Mucosa of descending colon (tissue), 3 donors: ENCODE data around the gene CTNNBL1. TPM values are rescaled to one million over a fixed set of nuclear protein-coding genes. Genes with fewer than 3 reads are reported as not detected.
"Not testable (repeated sequence)": the region's sequence is repeated elsewhere in the genome, so short reads cannot be mapped to it uniquely, and the experiment has no call there.

Experiments
- ATAC-seq: fragments of 200-7000 bp; cut with Tn5 transposase; one replicate; pipeline ENCODE4 v1.9.1; 2020; ENCODE audit warnings: mild to moderate bottlenecking, moderate library complexity
- DNase-seq, 3 donors: peaks; one replicate each; pipeline ENCODE4 v3.0.0-alpha.2; 2020
- H3K36me3 ChIP-seq: fragments of 200-600 bp; one replicate; pipeline ENCODE4 v1.8.0; 2021; ENCODE audit warnings: low read depth, mild to moderate bottlenecking
- H3K4me1 ChIP-seq: fragments of 200-600 bp; one replicate; pipeline ENCODE4 v1.8.0; 2021; ENCODE audit warnings: low read depth, mild to moderate bottlenecking
- H3K4me3 ChIP-seq: fragments of 200-600 bp; one replicate; pipeline ENCODE4 v1.8.0; 2021; ENCODE audit warnings: mild to moderate bottlenecking
- H3K9me3 ChIP-seq: fragments of 200-600 bp; one replicate; pipeline ENCODE4 v1.8.0; 2021; ENCODE audit warnings: mild to moderate bottlenecking
- intact Hi-C, 2 donors: fragments of 100-400 bp; cut with DNase I in 1 of 2; cut with micrococcal nuclease in 1 of 2; formaldehyde crosslinking; loops; one replicate each; pipeline versions ENCODE4 v1.11.0 to v1.11.1; 2022; cut with DNase I, micrococcal nuclease
- total RNA-seq, 3 donors: library from RNA; stranded (reverse); fragmentation: NEBNext Ultra II Directional in 2 of 3; extraction: Animal tissue kit (Norgen Biotek cat#: 25700) in 2 of 3; gene quantifications; one replicate each; pipeline versions ENCODE4 v1.2.1 to v1.2.4, GENCODE V29; 2021 to 2023
- TF ChIP-seq, protein P1 (sequence below): fragments of 200-600 bp; IDR thresholded peaks from one replicate; pipeline ENCODE4 v1.8.0; 2022; ENCODE audit warnings: antibody characterized with exemption, mild to moderate bottlenecking
- donor health status: DM: no; HTN: no; CAD: no; lungs with moderate emphysema.
- donor health status: DM: no; HTN: no; CAD: no.
- donor health status: DM: no; HTN: yes; CAD: no.

The CTNNBL1 gene
- total RNA-seq, 3 donors from 2014 or later, result 31.0 to 64.8 (median 37.8) TPM

DNA sequence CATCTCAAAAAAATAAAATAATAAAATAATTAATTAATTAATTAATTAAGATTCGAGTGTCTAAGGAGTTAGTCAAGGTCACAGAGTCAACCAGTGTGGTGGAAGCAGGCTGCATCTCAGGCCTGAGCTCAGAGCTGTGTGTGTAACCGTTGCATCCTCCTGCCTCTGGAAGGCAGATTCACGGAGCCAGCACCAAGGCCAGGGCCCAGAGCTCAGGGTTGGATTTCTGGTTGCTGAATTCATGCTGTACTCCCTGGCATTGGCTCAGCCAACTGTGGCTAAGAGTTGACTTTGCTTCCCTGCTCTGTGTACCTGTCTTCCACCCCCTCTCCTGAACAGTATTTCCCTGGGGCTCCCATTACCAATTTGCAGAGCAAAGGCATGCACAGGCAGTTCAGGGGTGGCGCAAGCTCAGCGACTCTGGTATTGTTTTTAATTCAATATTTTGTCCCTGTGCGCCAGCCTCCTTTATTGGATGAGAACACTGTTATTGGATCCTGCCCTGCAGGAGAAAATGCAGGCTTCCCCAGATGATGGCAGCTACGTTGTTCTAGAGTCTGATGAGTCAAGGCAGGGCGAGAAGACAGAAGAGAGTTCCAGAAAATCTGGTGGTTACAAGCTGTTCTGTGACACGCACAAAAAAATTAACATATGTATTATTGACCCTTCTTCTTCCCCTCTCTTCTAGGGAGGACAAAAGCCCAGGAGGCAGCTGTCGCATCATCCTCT is 12.3 kb upstream of the CTNNBL1 start:
- Histone ChIP-seq H3K4me3 (no peak overlapping the region), H3K4me1 (no peaks in the 10 kb centered on the region), H3K9me3 (no peaks in the 10 kb centered on the region), H3K36me3 (no peaks in the 10 kb centered on the region)
- ATAC-seq (no peak), DNase-seq (no peak)
- intact Hi-C loops, result no loop called here
- TF ChIP-seq, protein P1, sequence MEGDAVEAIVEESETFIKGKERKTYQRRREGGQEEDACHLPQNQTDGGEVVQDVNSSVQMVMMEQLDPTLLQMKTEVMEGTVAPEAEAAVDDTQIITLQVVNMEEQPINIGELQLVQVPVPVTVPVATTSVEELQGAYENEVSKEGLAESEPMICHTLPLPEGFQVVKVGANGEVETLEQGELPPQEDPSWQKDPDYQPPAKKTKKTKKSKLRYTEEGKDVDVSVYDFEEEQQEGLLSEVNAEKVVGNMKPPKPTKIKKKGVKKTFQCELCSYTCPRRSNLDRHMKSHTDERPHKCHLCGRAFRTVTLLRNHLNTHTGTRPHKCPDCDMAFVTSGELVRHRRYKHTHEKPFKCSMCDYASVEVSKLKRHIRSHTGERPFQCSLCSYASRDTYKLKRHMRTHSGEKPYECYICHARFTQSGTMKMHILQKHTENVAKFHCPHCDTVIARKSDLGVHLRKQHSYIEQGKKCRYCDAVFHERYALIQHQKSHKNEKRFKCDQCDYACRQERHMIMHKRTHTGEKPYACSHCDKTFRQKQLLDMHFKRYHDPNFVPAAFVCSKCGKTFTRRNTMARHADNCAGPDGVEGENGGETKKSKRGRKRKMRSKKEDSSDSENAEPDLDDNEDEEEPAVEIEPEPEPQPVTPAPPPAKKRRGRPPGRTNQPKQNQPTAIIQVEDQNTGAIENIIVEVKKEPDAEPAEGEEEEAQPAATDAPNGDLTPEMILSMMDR, result no peak

DNA sequence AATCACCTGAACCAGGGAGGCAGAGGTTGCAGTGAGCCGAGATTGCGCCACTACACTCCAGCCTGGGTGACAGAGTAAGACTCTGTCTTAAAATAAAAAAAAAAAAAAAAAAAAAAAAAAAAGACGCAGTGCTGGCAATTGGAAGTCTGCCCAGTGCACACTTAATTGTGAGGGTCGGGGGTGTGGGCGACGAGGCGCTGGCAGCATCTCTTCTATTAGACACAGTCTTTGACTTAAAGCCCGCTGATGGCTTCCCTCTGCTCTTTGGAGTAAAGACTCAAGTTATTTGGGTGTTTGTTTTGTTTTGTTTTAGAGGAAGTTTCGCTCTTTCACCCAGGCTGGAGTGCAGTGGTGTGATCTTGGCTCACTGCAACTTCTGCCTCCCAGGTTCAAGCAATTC is 10.7 kb upstream of the CTNNBL1 start:
- H3K4me1 ChIP-seq, intact Hi-C loops, ATAC-seq, H3K36me3 ChIP-seq, DNase-seq, H3K9me3 ChIP-seq, H3K4me3 ChIP-seq: not testable (repeated sequence)

DNA sequence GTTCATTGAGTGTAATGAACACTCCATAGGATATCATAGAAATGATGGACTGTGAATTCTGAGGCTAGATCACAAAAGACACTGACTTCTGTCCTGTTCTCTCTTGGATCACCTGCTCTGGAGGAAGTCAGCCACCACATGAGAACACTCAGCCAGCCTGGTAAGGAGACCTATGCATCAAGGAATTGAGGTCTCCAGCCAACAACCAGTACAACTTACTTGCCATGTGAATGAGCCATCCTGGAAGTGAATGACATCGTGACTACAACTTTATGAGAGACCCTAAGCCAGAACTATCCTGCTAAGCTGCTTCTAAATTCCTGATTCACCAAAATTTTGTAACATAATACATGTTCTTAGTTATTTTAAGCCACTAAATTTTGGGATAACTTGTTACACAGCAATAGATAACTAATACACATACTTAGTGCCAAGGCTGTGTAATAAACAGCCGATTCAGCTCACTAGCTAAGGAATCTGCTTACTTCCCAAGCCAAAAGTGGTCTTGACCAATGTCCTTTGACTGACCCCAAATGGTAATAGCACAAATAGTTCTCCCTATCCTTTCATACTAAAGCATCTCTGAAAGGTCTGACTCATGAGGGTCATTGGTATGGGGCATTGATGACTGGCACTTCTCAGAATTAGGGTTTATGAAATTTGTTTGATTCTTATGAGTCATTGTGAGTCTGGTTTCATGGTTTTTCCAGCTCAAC is 6.9 kb upstream of the CTNNBL1 start:
- DNase-seq (no peak), ATAC-seq (no peak)
- Histone ChIP-seq H3K9me3 (no peaks in the 10 kb centered on the region), H3K4me1 (no peaks in the 10 kb centered on the region), H3K36me3 (no peaks in the 10 kb centered on the region), H3K4me3 (no peak overlapping the region)
- intact Hi-C loops, result no loop called here
- TF ChIP-seq, protein P1, result no peak

DNA sequence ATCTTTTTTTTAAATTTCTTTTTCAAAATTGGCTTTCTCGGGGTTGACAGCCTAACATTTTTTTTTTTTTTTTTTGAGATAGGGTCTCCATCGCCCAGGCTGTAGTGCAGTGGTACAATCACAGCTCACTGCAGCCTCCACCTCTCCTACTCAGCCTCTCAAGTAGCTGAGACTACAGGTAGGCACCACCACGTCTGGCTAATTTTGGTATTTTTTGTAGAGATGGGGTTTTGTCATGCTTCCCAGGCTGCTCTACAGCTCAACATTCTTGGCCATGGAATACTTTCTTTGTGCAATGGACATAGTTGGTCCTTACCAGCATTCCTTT is 6.4 kb upstream of the CTNNBL1 start:
- Histone ChIP-seq H3K36me3 (no peaks in the 10 kb centered on the region), H3K4me3 (no peak overlapping the region), H3K9me3 (no peaks in the 10 kb centered on the region), H3K4me1 (no peaks in the 10 kb centered on the region)
- no peak for DNase-seq
- ATAC-seq, result no peak
- intact Hi-C loops, result no loop called here
- TF ChIP-seq, protein P1, result no peak

DNA sequence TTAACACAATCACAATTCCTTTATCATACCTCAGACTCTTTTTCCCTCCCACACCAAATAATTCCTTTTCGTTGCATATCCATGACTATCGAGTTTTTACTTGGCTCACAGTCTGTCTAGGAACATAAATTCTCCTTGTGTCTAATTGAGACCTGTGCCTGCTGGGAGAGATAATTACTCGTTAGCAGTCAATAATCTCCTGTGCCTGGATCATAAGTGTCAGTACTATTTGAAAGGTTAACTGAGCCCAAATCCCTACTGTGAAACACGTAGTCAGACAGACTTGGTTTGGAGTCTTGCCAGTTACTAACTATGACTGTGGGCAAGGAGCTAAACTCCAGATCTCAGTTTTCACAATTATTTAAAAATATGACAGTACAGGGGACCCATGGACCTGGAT is 5.7 kb upstream of the CTNNBL1 start:
- Histone ChIP-seq H3K36me3 (no peaks in the 10 kb centered on the region), H3K9me3 (no peaks in the 10 kb centered on the region), H3K4me1 (no peaks in the 10 kb centered on the region), H3K4me3 (no peak overlapping the region)
- DNase-seq, result no peak
- intact Hi-C loops, result no loop called here
- TF ChIP-seq, protein P1, result no peak
- ATAC-seq, result no peak

DNA sequence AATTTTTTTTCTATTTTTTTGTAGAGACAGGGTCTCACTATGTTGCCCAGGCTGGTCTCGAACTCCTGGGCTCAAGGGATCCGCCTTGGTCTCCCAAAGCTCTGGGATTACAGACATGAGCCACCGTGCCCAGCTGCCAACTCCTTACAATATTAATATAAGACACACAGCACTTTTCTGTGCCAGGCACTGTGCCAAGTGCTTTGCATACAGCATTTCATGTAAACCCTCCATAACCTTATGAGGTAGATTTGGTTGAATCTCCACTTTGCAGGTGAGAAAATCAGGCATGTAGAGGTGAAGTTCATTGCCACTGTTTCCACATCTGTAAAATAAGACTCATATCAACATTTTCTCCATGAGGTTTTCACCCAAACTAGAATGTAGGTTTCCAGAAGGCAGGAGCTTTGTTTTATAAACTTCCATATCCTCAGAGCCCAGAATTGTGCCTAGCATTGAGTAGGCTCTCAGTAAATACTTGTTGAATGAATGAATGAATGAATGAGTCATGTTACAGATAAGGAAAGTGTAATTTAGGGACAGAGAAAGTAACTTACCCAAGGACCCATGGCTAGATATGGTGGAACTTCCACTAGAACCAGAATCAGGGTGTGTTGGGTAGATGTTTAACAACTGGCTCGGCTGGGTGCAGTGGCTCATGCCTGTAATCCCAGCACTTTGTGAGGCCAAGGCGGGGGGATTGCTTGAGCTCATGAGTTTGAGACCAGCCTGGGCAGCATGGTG is 3.0 kb upstream of the CTNNBL1 start:
- Histone ChIP-seq H3K36me3 (no peaks in the 10 kb centered on the region), H3K9me3 (no peaks in the 10 kb centered on the region), H3K4me1 (peaks cover 8% of the 10 kb centered on the region), H3K4me3 (no peak overlapping the region)
- DNase-seq, result no peak
- TF ChIP-seq, protein P1, result no peak
- no peak for ATAC-seq
- intact Hi-C loops, result no loop called here
